GM18909 (cell line): ENCODE results near the gene DSG2.

Experiments used
- ATAC-seq: cut with Tn5 transposase; IDR thresholded peaks from one replicate; pipeline ENCODE4 v1.9.1; 2021; ENCODE audit warnings: mild to moderate bottlenecking; ENCODE audit not compliant: unreplicated experiment, poor library complexity

The DSG2 gene

GRCh38 chr18:31583185-31583854, 85.3 kb downstream of the DSG2 start:
- ATAC-seq = no peak

GRCh38 chr18:31585991-31586390, 88.0 kb downstream of the DSG2 start:
- no peak for ATAC-seq

GRCh38 chr18:31586616-31587015, 88.6 kb downstream of the DSG2 start:
- no peak for ATAC-seq

- no peak for ATAC-seq
Observed at GRCh38 chr18:31587529-31587928, 89.6 kb downstream of the DSG2 start.

- no peak for ATAC-seq
Observed at GRCh38 chr18:31590570-31590969, 92.6 kb downstream of the DSG2 start.

GRCh38 chr18:31591113-31591512, 93.1 kb downstream of the DSG2 start:
- no peak for ATAC-seq

GRCh38 chr18:31591628-31592027, 93.7 kb downstream of the DSG2 start, which contains the start of gene TTR:
TTR (plus strand) TSS chr18:31591877; CDS start chr18:31591903, 26 bp downstream.
- ATAC-seq = no peak

- no peak for ATAC-seq
Observed at GRCh38 chr18:31592506-31593157, 94.7 kb downstream of the DSG2 start.

GRCh38 chr18:31595121-31595771, 97.3 kb downstream of the DSG2 start:
- no peak for ATAC-seq

- no peak for ATAC-seq
Observed at GRCh38 chr18:31596081-31596872, 98.3 kb downstream of the DSG2 start.

- ATAC-seq = no peak
Observed at GRCh38 chr18:31598021-31598805, 100.2 kb downstream of the DSG2 start.
